ENCODE measurements around the gene SFXN2. TPM values are rescaled to one million over a fixed set of nuclear protein-coding genes. Genes with fewer than 3 reads are reported as not detected.
A peak's percentile ranks its signal among the peaks of the same experiment; 100 is the strongest.
"Not testable (repeated sequence)": the region's sequence is repeated elsewhere in the genome, so short reads cannot be mapped to it uniquely, and the experiment has no call there.

SFXN2 gene
- total RNA-seq, 1 experiment from 2014 or later: 11.6 TPM

DNA sequence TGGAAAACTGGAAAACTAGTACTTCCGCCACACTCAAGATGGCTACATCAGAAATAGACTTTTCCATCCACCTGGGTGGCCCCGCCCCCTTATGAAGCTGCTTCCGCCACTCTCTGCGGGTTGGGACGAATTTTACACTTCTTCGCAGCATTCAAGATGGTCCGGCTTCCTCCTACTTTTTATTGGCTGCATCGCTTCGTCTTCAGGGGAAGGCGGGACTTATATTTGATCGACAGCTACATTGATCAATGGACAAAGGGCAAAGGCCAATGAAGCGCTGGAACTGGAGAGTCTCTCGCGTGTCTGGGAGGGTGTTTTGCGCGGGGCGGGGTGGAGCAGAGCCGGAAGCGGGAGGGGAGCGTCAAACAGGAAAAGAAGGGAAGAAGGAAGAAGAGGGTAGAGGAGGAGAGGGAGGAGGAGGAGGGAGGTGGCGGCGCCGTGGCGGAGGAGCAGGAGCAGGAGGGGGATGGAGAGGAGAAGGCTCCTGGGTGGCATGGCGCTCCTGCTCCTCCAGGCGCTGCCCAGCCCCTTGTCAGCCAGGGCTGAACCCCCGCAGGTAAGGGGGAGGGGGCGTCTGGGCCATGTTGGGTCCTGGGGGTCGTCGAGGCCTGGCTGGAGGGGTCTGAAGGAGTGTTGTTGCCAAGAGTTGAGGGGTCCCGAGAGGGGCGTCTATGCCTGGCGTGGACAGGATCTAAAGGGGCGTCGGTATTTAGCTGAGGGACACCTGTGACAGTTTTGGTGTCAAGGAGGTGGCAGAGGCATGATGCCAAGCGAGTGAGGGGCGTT, 29.3 kb downstream of the SFXN2 start, which contains the start of gene WBP1L:
TSS of gene WBP1L (plus strand) at position 361 of the 786 bp plus-strand sequence. CDS start at position 467, 106 bp downstream.
- peak; percentile 93 for DNase-seq
- peak within 1 kb of the TSS; percentile 77 for H3K4me3 ChIP-seq (ENCODE audit: insufficient read depth, low read depth, low read length)
- no peaks in the 10 kb centered on the region for H3K36me3 ChIP-seq (replicated peaks; ENCODE audit: control insufficient read depth, insufficient read depth, low read length)
- no peaks in the 10 kb centered on the region for H3K27me3 ChIP-seq (ENCODE audit: control insufficient read depth, insufficient read depth, low read length)

DNA sequence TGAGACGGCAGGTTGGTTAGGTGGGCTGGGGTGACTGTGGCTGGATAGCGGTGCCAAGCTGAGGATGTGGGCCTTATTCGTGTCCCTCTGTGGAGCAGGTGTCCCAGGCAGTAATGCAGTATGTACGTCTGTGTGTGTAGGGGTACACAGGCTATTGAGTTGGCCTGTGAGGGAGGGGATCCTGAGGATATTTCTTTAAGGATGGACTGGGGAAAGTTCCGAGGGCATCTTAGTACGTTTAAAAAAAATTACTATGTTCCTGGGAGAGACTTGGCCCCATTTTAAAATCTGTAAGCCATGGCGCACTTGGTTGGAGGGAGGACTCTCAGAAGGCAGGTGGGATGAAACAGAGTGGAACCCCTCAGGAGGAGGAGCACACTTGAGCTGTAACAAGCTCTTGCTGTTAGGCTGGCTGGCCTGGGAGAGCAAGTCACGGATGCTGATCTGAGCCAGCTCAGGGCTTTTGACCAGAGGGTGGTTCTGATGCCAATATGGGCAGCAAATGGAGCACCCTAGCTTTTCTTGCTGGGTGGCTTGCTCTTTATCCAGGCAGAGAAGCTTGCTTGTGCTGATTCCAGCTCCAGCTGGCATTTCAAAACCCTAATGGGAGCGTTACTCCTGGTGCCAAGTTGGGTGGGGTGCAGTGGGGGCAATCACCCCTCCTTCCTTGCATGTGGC, 30.1 kb downstream of the SFXN2 start:
- DNase-seq: peak; percentile 37
- Histone ChIP-seq H3K4me3 (ENCODE audit: insufficient read depth, low read depth, low read length) (peak overlapping the region; percentile 77), H3K36me3 (replicated peaks; ENCODE audit: control insufficient read depth, insufficient read depth, low read length) (no peaks in the 10 kb centered on the region), H3K27me3 (ENCODE audit: control insufficient read depth, insufficient read depth, low read length) (no peaks in the 10 kb centered on the region)

DNA sequence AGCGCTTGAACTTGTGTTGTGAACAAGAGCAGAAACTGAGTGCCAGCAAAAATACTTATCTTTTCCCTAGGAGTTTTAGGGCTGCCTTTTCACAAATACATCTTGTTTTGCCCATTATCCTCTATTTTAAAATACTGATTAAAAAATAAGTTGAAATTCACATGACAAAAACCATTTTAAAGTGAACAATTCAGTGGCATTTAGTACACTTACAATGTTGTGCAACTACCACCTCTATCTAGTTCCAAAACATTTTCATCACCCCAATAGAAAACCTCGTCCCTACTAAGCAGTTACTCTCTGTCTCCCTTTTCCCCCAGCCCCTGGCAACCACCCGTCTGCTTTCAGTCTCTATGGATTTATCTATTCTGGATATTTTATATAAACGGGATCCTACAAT, 30.7 kb downstream of the SFXN2 start:
- no peaks in the 10 kb centered on the region for H3K27me3 ChIP-seq (ENCODE audit: control insufficient read depth, insufficient read depth, low read length)
- no peaks in the 10 kb centered on the region for H3K36me3 ChIP-seq (replicated peaks; ENCODE audit: control insufficient read depth, insufficient read depth, low read length)
- no peak for DNase-seq
- H3K4me3 ChIP-seq (ENCODE audit: insufficient read depth, low read depth, low read length): no peak overlapping the region

DNA sequence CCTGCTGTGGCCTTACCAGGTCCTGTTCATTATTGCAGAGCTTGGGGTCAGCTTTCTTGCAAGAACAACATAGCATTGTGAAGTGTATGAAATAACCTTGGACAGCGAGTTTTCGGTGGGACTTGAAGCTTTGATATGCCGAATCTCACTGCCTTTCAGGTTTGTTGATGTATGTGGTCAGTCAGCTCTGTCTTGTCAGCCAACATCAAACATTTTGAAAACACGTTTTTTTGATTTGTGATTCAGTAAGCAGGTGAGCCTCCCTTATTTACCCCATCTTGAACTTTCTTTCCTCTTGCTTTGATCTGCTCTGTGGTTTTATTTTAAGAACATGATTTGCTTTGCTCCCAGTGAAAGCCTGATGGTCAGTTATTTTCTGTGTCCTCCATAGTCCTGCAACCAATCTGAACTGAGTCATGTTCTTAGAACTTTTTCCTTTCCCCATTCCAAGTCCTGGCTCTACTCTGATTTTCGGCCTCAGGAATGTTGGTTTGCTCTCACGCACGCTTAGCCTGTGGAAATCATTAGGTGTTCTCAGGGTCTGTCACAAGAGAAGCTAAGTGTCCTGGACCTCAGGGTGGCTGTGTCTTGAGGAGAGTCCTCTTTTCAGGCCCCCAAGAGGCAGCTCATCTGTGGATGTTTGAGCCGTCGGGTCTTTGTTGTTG, 38.0 kb downstream of the SFXN2 start:
- H3K27me3 ChIP-seq (ENCODE audit: control insufficient read depth, insufficient read depth, low read length): no peaks in the 10 kb centered on the region
- no peak overlapping the region for H3K4me3 ChIP-seq (ENCODE audit: insufficient read depth, low read depth, low read length)
- no peaks in the 10 kb centered on the region for H3K36me3 ChIP-seq (replicated peaks; ENCODE audit: control insufficient read depth, insufficient read depth, low read length)
- no peak for DNase-seq

DNA sequence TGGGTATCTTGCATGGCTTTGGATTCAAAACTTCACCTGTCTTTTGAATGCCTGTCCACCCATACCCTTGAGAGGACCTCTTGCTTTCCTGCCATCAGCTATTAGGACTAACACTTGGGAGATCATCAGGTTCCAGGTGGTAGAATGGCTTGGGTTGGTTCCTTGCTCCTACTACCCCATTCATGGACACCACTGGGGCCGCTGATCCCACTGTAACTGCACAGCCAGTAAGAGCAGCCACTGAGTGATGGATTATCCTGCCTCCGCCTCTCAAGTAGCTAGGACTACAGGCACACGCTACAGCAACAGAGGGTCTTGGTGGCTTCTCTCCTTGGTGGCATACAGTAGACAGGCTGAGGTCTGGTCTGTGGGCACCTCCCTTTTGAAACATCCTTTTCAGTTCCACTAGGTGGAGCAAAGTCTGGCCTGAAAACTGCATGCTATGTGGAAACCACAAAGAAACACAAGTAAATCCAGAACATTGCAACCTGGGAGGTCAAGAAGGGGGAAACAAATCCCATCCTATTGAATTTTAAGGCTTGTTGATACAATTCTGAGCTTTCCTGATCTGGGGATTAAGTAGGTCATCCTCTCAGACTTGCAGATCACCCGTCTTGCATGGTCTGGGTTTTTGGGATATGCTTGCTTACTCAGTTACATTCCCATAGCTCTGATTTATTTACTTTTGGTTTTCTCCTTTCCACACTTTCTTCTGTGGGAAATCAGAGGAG, 38.7 kb downstream of the SFXN2 start:
- no peak overlapping the region for H3K4me3 ChIP-seq (ENCODE audit: insufficient read depth, low read depth, low read length)
- peak; percentile 64 for DNase-seq
- no peaks in the 10 kb centered on the region for H3K36me3 ChIP-seq (replicated peaks; ENCODE audit: control insufficient read depth, insufficient read depth, low read length)
- no peaks in the 10 kb centered on the region for H3K27me3 ChIP-seq (ENCODE audit: control insufficient read depth, insufficient read depth, low read length)

DNA sequence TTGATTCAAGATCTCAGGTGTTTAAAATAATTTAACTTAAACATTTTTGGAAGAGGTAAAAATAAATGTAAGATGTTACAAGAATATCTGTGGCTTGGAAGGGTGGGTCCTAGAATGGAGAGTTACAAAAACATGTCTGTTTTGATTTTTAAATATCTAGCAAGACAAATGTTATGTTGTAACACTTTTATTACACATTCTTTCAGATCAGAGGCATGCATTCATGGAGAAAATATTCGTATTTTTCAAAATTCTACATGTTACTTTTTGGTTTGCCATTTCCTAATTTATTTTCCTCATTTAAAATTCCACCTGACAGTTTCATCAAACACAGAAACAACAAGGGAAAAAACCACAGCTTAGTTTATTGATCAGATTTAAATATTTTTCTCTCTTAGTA, 39.3 kb downstream of the SFXN2 start:
- H3K27me3 ChIP-seq (ENCODE audit: control insufficient read depth, insufficient read depth, low read length): no peaks in the 10 kb centered on the region
- no peak for DNase-seq
- H3K36me3 ChIP-seq (replicated peaks; ENCODE audit: control insufficient read depth, insufficient read depth, low read length): no peaks in the 10 kb centered on the region
- H3K4me3 ChIP-seq (ENCODE audit: insufficient read depth, low read depth, low read length): no peak overlapping the region

DNA sequence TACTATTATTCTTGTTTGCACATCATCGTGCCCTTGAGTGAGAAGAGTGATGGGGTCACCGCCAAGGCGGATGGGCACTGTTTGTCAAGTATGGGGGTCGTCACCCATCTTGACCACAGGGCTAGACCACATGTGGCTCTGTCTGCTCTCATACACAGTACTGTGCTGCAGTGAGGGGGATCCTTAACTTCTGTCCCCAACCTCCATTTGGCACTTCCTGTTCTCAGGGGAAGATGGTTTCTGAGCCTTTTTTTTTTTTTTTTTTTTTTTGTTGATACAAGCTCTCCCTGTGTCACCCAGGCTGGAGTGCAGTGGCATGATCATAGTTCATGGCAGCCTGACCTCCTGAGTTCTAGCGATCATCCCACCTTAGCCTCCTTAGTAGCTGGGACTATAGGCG, 42.9 kb downstream of the SFXN2 start:
- Histone ChIP-seq H3K27me3 (ENCODE audit: control insufficient read depth, insufficient read depth, low read length) (no peaks in the 10 kb centered on the region), H3K36me3 (replicated peaks; ENCODE audit: control insufficient read depth, insufficient read depth, low read length) (no peaks in the 10 kb centered on the region), H3K4me3 (ENCODE audit: insufficient read depth, low read depth, low read length) (no peak overlapping the region)
- no peak for DNase-seq

DNA sequence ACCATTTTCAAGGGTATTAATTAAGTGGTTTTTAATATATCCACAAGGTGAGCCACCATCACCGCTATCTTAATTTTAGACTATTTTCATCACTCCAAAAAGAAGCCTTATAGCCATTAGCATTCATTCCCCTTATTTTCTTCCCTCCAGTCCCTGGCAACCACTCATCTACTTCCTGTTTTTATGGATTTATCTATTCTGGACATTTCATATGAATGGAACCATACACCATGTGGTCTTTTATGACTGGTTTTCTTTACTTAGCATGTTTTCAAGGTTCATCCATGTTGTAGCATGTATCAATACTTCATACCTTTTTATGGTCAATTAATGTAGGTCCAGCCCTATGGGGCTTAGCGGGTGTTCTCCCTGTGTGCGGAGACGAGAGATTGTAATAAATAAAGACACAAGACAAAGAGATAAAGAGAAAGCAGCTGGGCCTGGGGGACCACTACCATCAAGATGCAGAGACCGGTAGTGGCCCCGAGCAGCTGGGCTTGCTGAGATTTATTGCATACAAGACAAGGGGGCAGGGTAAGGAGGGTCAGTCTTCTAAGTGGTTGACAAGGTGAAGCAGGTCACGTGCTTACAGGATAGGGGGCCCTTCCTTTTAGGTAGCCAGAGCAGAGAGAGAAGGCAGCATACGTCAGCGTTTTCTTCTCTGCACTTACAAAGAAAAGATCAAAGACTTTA, 44.0 kb downstream of the SFXN2 start:
- Histone ChIP-seq H3K4me3 (ENCODE audit: insufficient read depth, low read depth, low read length) (no peak overlapping the region), H3K27me3 (ENCODE audit: control insufficient read depth, insufficient read depth, low read length) (no peaks in the 10 kb centered on the region), H3K36me3 (replicated peaks; ENCODE audit: control insufficient read depth, insufficient read depth, low read length) (no peaks in the 10 kb centered on the region)
- DNase-seq: no peak

DNA sequence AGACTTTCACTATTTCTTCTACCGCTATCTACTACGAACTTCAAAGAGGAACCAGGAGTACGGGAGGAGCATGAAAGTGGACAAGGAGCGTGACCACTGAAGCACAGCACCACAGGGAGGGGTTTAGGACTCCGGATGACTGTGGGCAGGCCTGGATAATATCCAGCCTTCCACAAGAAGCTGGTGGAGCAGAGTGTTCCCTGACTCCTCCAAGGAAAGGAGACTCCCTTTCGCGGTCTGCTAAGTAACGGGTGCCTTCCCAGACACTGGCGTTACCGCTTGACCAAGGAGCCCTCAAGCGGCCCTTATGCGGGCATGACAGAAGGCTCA, 44.5 kb downstream of the SFXN2 start:
- DNase-seq; H3K36me3 ChIP-seq (replicated peaks; ENCODE audit: control insufficient read depth, insufficient read depth, low read length); H3K4me3 ChIP-seq (ENCODE audit: insufficient read depth, low read depth, low read length); H3K27me3 ChIP-seq (ENCODE audit: control insufficient read depth, insufficient read depth, low read length): not testable (repeated sequence)

DNA sequence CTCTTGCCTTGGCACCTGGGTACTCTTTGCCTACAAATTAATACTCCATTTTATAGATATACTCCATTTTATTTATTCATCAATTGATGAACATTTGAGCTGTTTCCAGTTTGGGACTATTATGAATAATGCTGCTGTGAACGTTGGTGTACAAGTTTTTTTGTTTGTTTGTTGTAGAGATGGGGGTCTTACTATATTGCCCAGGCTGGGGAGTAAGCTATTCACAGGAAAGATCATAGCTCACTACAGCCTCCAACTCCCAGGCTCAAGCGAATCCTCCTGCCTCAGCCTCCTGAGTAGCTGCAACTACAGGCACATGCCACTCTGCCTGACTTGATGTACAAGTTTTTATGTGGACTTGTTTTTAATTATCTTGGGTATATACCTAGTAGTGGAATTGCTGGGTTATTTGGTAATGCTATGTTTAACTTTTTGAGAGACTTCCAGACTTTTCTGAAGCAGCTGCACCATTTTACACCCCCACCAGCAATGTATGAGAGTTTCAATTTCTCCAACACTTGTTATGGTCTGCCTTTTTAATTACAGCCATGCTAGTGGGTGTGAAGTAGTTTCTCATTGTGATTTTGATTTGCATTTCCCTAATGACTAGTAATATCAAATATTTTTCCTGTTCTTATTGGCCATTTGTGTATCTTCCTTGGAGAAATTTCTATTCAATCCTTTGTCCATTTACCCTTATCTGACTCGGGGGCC, 45.2 kb downstream of the SFXN2 start:
- Histone ChIP-seq H3K4me3 (ENCODE audit: insufficient read depth, low read depth, low read length) (no peak overlapping the region), H3K27me3 (ENCODE audit: control insufficient read depth, insufficient read depth, low read length) (no peaks in the 10 kb centered on the region), H3K36me3 (replicated peaks; ENCODE audit: control insufficient read depth, insufficient read depth, low read length) (no peaks in the 10 kb centered on the region)
- no peak for DNase-seq

DNA sequence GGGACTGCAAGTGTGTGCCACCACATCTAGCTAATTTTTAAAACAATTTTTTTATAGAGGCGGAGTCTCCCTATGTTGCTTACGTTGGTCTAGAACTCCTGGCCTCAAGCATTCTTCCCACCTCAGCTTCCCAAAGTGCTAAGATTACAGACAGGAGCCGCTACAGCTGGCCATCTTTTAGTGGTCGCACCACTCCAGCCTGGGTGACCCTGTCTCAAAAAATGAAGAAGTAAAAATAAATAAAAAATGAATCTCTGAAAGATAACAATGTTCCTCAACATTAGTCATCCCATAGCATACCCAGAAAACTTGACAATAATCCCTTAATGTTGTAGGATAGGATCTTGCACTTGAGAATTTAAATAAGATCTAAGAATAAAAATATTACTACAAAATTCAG, 47.5 kb downstream of the SFXN2 start:
- Histone ChIP-seq H3K27me3 (ENCODE audit: control insufficient read depth, insufficient read depth, low read length) (no peaks in the 10 kb centered on the region), H3K36me3 (replicated peaks; ENCODE audit: control insufficient read depth, insufficient read depth, low read length) (no peaks in the 10 kb centered on the region), H3K4me3 (ENCODE audit: insufficient read depth, low read depth, low read length) (no peak overlapping the region)
- DNase-seq: no peak

DNA sequence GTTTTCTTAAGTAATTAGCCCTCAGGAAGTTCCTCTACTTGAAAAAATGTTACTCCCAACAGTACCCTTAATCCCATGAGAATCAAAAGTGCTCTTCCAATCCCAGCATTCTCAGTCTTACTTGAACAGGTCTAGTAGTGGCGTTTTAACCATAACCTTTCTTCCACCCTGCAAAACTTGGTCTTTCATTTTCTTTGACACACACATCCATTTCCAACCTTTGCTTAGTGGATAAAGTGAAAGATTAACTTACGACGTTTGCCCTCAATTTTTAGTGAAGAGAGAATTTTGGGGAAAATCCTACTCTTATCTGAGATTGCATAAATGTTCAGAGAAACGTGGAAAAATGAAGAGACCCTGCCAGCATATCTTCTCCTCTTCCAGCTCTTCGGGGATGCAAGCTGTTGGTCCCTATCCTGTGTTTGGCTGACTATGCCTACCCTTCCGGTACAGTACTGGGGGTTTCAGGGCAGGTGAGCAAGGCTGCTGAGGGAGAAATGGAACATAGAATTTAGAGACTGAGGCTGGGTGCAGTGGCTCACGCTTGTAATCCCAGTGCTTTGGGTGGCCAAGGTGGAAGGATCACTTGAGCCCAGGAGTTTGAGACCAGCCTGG, 48.1 kb downstream of the SFXN2 start:
- DNase-seq: no peak
- H3K36me3 ChIP-seq (replicated peaks; ENCODE audit: control insufficient read depth, insufficient read depth, low read length): no peaks in the 10 kb centered on the region

DNA sequence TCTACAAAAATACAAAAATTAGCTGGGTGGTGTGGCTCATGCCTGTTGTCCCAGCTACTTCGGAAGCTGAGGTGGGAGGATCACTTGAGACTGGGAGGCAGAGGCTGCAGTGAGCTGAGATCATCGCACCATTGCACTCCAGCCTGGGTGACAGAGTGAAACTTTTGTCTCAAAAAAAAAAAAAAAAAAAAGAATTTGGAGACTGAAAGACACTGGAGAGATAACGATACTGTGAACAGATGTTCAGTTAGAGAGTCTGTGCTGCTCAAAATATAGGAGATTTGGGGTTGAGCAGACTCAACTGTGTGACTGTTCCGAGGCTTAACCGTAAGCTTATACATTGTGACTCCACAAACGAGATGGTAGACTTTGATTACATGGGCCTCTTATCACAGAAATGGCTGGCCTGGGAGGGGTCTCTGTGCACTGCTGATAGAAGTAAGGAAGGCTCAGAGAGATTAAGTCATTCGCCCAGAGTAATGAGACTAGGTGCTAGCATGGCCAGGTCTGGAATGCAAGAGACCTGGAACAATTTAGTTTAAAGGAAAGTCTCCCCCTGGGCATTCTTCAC, 48.7 kb downstream of the SFXN2 start:
- no peak for DNase-seq
- H3K27me3 ChIP-seq (ENCODE audit: control insufficient read depth, insufficient read depth, low read length): no peaks in the 10 kb centered on the region
- no peaks in the 10 kb centered on the region for H3K36me3 ChIP-seq (replicated peaks; ENCODE audit: control insufficient read depth, insufficient read depth, low read length)
- no peak overlapping the region for H3K4me3 ChIP-seq (ENCODE audit: insufficient read depth, low read depth, low read length)

More for the DNA sequence above, 48.1 kb downstream of the SFXN2 start:
- Histone ChIP-seq H3K27me3 (ENCODE audit: control insufficient read depth, insufficient read depth, low read length) (no peaks in the 10 kb centered on the region), H3K4me3 (ENCODE audit: insufficient read depth, low read depth, low read length) (no peak overlapping the region)
